GM21619 (cell line): ENCODE data around the gene CTSD.

Experiments used
- ATAC-seq: cut with Tn5 transposase; IDR thresholded peaks from one replicate; pipeline ENCODE4 v1.9.1; 2021; ENCODE audit not compliant: unreplicated experiment

The CTSD gene

GRCh38 chr11:1782831-1783724, 19.4 kb upstream of the CTSD start:
- no peak for ATAC-seq

GRCh38 chr11:1782031-1782590, 18.4 kb upstream of the CTSD start:
- ATAC-seq = no peak

DNA sequence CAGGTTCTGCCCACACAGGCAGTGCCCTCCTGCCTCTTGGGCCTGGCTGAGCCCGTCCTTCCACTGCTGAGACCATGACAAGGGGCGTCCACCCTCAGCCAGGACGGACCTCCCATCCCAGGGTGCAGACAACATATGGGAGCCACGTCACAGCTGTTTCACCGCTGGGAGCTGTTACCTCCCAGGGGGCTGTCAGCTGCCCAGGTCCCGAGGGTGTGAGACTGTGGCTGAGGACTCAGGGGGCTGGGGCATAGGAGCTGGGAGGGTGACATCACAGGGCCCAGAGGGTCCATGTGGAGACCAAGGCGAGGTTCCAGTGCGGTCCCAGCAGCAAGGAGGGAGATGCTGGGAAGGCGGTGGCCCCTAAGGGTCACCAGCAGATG, 17.9 kb upstream of the CTSD start:
- no peak for ATAC-seq

- no peak for ATAC-seq
These were observed 17.2 kb upstream of the CTSD start for GRCh38 chr11:1780700-1781592.

DNA sequence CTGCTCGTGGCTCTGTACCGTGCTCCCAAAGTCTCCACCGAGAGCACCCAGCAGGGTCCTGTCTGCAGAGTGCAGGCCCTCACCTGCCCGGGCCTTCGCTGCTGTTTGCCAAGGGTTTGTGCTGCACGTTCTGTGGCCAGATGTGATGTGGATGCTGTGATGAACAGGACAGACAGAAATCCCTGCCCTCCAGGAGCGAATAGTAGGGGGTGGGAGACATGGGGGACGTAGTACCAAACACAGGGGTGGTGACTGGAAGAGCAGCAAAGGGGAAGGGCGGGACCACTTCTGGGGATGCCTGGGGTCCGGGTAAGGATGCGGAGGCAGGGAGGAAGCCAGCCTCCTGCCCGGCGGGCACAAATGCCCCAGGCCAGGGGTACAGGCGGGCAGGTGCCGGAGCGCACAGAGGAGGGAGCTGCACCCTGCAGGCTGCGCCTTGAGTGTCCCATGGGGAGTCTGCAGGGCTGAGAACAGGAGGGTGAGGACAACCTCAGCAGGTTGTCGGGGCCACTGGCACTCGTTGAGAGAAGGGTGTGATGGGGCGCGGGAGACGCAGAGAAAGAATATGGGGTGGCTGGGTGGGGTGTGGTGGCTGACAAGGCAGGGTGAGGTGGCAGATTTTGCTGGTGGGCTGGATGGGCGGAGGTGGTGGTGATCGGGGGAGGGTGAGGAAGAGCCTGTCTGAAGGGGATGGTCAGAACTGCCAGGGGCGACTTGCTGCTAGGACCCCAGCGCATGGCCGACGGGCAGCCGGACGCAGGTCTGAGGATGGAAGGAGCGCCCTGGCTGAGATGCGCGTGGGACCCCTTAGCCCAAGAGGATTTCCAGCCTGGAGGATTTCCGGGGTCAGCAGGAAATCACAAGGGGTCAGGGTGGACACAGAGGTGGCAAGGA, 16.3 kb upstream of the CTSD start:
- no peak for ATAC-seq

DNA sequence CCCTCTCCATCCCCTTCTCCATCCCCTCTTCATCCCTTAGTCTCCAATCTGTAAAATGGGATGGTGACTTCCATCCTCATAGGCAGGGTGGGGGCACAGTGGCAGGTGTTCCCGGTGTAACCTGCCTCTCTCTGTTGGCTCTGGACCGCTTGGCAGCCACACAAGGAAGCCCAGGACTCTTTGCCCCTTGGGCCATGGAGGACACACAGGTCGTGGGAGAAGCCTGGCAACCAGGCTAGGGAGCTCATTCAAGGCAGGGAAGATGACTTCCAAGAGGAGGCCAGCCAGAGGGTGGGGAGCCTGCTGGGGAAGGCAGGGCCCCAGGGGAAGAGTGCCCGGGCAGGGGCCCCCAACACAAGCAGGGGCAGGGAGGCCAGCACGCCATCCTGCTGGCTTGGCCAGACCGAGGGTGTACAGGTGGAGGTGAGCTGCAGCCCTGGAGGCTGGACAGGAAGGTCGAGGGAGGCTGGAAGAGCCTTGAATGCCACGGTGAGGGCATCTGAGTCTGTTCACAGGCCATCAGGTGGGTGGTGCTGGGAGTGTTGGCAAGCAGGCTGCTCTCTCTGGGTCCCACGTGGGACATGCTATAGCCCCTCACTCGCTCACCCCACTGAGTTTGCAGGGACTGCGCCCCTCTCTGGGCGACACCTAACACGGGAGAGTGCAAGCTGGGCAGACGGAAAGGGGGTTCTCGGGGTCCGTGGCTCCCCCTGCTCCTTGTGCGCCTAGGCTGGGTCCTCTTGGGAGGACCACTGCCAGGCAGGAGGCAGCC, 15.5 kb upstream of the CTSD start:
- ATAC-seq = no peak

GRCh38 chr11:1778141-1778911, 14.6 kb upstream of the CTSD start:
- ATAC-seq = no peak

GRCh38 chr11:1777737-1778136, 14.0 kb upstream of the CTSD start:
- no peak for ATAC-seq

GRCh38 chr11:1776944-1777715, 13.4 kb upstream of the CTSD start:
- ATAC-seq = no peak

DNA sequence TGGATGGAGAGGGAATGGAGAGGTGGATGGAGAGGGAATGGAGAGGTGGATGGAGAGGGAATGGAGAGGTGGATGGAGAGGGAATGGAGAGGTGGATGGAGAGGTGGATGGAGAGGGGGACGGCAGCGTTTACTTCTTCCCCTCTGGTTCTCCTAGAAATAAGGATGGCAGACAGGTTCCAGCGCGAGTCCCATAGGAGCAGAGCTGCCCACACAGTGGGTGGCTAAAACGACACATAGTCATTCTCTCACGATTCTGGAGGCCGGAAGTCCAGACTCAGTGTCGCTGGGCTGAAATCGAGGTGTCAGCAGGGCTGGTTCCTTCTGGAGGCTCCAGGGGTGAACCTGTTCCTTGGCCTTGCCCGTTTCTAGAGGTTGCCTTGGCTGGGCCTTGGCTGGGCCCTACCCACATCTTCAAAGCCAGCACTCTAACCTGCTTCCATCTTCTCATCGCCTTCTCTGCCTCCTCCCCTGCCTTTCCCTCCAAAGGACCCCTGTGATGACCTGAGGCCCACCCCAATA, 12.7 kb upstream of the CTSD start:
- no peak for ATAC-seq

- no peak for ATAC-seq
These were observed 11.2 kb upstream of the CTSD start for GRCh38 chr11:1774886-1775285.

GRCh38 chr11:1773994-1774550, 10.3 kb upstream of the CTSD start:
- ATAC-seq = no peak

DNA sequence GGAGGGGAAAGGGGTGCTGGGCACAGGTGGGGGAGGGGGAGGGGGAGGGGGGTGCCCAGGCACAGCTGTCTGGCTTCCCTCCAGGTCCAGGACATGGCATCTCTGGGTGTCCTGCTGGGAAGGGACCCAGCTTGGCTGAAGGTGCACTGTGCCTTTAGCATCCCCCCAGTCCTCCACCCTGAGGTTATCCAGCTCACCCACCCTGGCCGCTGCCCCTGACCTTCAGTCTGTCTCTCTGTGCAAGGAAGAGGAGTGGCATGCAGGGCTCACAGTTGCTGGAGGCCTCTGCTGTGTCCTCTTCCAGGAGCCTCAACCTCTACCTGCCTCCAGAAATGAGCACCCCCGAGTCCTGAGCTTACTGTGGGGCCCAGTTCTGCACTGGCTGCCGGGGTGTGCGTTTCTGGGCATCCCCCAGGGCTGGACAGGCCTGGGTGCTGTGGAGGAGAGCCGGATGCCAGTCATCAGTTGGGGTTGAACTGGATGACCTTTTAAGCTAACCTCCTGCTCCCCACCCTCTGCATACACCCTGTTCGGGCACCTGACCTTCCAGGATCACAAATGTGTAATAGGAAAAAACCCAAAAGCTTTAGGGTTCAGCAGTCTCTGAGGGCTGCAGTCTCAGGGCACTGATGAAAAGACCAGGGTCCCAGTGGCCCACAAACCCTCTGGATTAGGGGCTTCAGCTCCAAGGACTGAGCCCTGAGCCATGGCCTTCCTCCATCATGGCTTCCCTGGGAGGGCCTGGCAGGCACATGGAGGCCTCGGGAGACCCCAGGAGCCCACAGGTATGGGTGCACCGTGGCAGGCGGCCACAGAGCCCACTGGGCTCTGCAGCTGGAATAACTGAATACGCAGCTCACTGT, 9.6 kb upstream of the CTSD start:
- ATAC-seq = no peak

DNA sequence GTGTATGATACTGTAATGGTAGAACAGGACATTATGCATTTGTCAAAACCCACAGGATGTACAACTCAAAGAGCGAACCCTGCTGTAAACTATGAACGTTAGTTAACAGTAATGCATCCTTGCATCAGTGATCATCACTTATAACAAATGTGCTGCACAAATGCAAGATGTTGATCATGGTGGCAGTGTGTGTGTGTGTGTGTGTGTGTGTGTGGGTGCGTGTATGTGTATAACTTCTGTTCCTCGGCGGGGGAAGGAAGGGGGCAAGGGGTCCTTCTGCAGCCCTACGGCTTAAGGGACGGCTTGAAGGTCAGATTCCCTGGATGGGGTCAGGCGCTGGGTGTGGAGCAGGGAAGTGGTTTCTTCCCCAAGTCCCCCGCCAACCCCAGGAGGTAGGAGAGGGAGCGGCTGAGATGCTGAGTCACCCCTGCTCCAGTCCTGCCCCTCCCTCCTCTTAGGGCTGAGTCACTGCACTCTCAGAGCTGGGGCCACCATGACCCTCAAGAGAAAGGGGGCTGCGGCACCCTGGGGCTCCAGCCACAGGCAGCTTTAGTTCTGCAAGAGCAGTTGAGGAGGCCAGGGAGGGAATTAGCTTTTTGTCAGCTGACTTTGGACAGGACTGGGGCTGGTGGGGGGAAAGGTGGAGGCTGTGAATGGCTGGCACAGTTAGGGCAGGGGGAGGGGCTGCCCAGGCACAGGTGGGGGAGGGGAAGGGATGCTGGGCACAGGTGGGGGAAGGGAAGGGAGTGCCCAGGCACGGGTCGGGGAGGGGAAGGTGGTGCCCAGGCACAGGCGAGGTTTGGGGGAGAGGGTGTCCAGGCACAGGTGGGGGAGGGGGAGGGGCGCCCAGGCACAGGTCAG, 8.8 kb upstream of the CTSD start:
- ATAC-seq = no peak

DNA sequence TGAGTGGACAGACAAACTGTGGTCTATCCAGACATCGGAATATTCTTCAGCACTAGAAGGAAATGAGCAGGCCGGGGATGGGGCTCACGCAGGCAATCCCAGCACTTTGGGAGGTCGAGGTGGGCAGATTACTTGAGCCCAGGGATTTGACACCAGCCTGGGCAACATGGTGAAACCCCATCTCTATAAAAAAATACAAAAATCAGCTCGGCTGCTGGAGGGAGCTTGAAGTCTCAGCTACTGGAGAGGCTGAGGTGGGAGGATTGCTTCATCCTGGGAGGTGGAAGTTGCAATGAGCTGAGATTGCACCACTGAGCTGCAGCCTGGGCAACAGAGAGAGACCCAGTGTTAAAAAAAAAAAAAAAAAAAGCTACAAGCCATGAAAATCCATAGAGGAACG, 8.0 kb upstream of the CTSD start:
- no peak for ATAC-seq

- no peak for ATAC-seq
These were observed 7.5 kb upstream of the CTSD start for GRCh38 chr11:1771273-1771672.
